GM12892 (cell line): ENCODE measurements around the gene DENND1A.

Source experiments
- POLR2A ChIP-seq: IDR thresholded peaks from 2 replicates; pipeline ENCODE4 v1.6.1; 2011; ENCODE audit warnings: low read depth, low read length, control low read depth
- POLR2AphosphoS5 ChIP-seq: IDR thresholded peaks from 2 replicates; pipeline ENCODE4 v1.6.1; 2011; ENCODE audit warnings: low read depth, low read length, control low read depth
- TAF1 ChIP-seq: IDR thresholded peaks from 2 replicates; pipeline ENCODE4 v1.6.1; 2011; ENCODE audit warnings: low read depth, mild to moderate bottlenecking, control low read depth, low read length, borderline replicate concordance

GRCh38 chr9:123738648-123739047 is 191.3 kb downstream of the DENND1A start:
- TF ChIP-seq POLR2AphosphoS5: no peak
- TF ChIP-seq POLR2A: no peak
- TF ChIP-seq TAF1: no peak
